ENCODE measurements around the gene ZMIZ1. TPM values are rescaled to one million over a fixed set of nuclear protein-coding genes. Genes with fewer than 3 reads are reported as not detected.

Gene ZMIZ1
- total RNA-seq, 1 experiment from 2014 or later: 34.2 TPM

GRCh38 chr10:79299397-79300241, 230.9 kb downstream of the ZMIZ1 start:
- no peak for ATAC-seq
- TF ChIP-seq CTCF (IDR thresholded peaks at IDR 0.05) (no peak), POLR2AphosphoS5 (IDR thresholded peaks at IDR 0.05; ENCODE audit: low read depth, low read length) (no peak), REST (IDR thresholded peaks at IDR 0.05; ENCODE audit: insufficient read depth in 1 of 2, low read depth in 2 of 2, low read length in 1 of 2) (no peak), TCF7L2 (IDR thresholded peaks at IDR 0.05; ENCODE audit: low read depth, low read length) (no peak), SIN3A (IDR thresholded peaks at IDR 0.05; ENCODE audit: borderline replicate concordance, insufficient read depth, low read depth, low read length) (no peak)
- ChIA-PET POLR2A (no interaction called here), CTCF (no interaction called here)
- H3K9me3 ChIP-seq (ENCODE audit: control insufficient read depth, insufficient read depth, low read depth, low read length): no peaks in the 10 kb centered on the region
- H3K4me3 ChIP-seq (ENCODE audit: low read depth in 2 of 2, low read length in 2 of 2): no peak overlapping the region
- BruUV-seq (replicated peaks): no TSS peak
- in situ Hi-C loops (cut with HindIII; ENCODE audit: low pct_unique_long_range_greater_than_20kb, low sequenced_read_pairs): no loop called here
- intact Hi-C loops (cut with micrococcal nuclease; ENCODE audit: unreplicated experiment): no loop called here
- no peaks in the 10 kb centered on the region for H3K27me3 ChIP-seq (ENCODE audit: control insufficient read depth, insufficient read depth, low read length)
- no peaks in the 10 kb centered on the region for H3K4me1 ChIP-seq (ENCODE audit: control insufficient read depth, insufficient read depth, low read length)
- 0 out of 2 replicates have a peak, but pooled peaks cover 2% of the 10 kb centered on the region for H3K36me3 ChIP-seq (ENCODE audit: control insufficient read depth, insufficient read depth, low read length)
- H3K27ac ChIP-seq (ENCODE audit: low read length): no peak overlapping the region
- no peak for DNase-seq (ENCODE audit: low read depth, low spot score)

GRCh38 chr10:79300711-79301110, 231.9 kb downstream of the ZMIZ1 start:
- no peaks in the 10 kb centered on the region for H3K27me3 ChIP-seq (ENCODE audit: control insufficient read depth, insufficient read depth, low read length)
- H3K27ac ChIP-seq (ENCODE audit: low read length): no peak overlapping the region
- in situ Hi-C loops (cut with HindIII; ENCODE audit: low pct_unique_long_range_greater_than_20kb, low sequenced_read_pairs) (no loop called here), intact Hi-C loops (cut with micrococcal nuclease; ENCODE audit: unreplicated experiment) (no loop called here)
- ChIA-PET CTCF (no interaction called here), POLR2A (no interaction called here)
- TF ChIP-seq REST (IDR thresholded peaks at IDR 0.05; ENCODE audit: insufficient read depth in 1 of 2, low read depth in 2 of 2, low read length in 1 of 2) (no peak), SIN3A (IDR thresholded peaks at IDR 0.05; ENCODE audit: borderline replicate concordance, insufficient read depth, low read depth, low read length) (no peak), POLR2AphosphoS5 (IDR thresholded peaks at IDR 0.05; ENCODE audit: low read depth, low read length) (no peak), TCF7L2 (IDR thresholded peaks at IDR 0.05; ENCODE audit: low read depth, low read length) (no peak), CTCF (IDR thresholded peaks at IDR 0.05) (no peak)
- 0 out of 2 replicates have a peak, but pooled peaks cover 2% of the 10 kb centered on the region for H3K36me3 ChIP-seq (ENCODE audit: control insufficient read depth, insufficient read depth, low read length)
- no TSS peak for BruUV-seq (replicated peaks)
- no peaks in the 10 kb centered on the region for H3K9me3 ChIP-seq (ENCODE audit: control insufficient read depth, insufficient read depth, low read depth, low read length)
- no peaks in the 10 kb centered on the region for H3K4me1 ChIP-seq (ENCODE audit: control insufficient read depth, insufficient read depth, low read length)
- DNase-seq (ENCODE audit: low read depth, low spot score) (no peak), ATAC-seq (no peak)
- no peak overlapping the region for H3K4me3 ChIP-seq (ENCODE audit: low read depth in 2 of 2, low read length in 2 of 2)
